ENCODE results near the gene NECTIN4.

- TF ChIP-seq CTCF (IDR thresholded peaks at IDR 0.05; ENCODE audit: low read length), result no peak
- TF ChIP-seq EZH2 (optimal IDR thresholded peaks at IDR 0.05; ENCODE audit: low read depth, low read length), result no peak
Observed at GRCh38 chr1:161133220-161133740, 43.9 kb upstream of the NECTIN4 start.

Measured in MM.1S (cell line).